ENCODE data around the gene NANOGP8.

- TF ChIP-seq CTCF (conservative IDR thresholded peaks at IDR 0.05 in 1 of 2, IDR thresholded peaks at IDR 0.05 in 1 of 2; ENCODE audit: extremely low read depth in 1 of 2, insufficient read depth in 1 of 2, low read depth in 1 of 2, low read length in 2 of 2), result no peak
- no peak for TF ChIP-seq EZH2 (IDR thresholded peaks at IDR 0.05; ENCODE audit: borderline replicate concordance, low read length)
Measured at GRCh38 chr15:35067496-35068347, 17.4 kb downstream of the NANOGP8 start.

All from mammary epithelial cell (primary cell).